SKM-1 treated with dmso at 0.1 percent for 144 hours (cell line): ENCODE measurements around the gene TSGA10.
"Not testable (repeated sequence)": the region's sequence is repeated elsewhere in the genome, so short reads cannot be mapped to it uniquely, and the experiment has no call there.

Experiments
- DNase-seq: peaks from one replicate; lab custom pipeline; 2025; ENCODE audit not compliant: unreplicated experiment; lab: John Stamatoyannopoulos, UW

Gene TSGA10

GRCh38 chr2:99081891-99082290, 72.9 kb downstream of the TSGA10 start:
- no peak for DNase-seq

- DNase-seq = no peak
Measured at GRCh38 chr2:99079226-99079625, 75.5 kb downstream of the TSGA10 start.

GRCh38 chr2:99072551-99072950, 82.2 kb downstream of the TSGA10 start:
- no peak for DNase-seq

- no peak for DNase-seq
Measured at GRCh38 chr2:99067871-99068625, 86.7 kb downstream of the TSGA10 start.

GRCh38 chr2:99066075-99066958, 88.4 kb downstream of the TSGA10 start:
- DNase-seq = peak; percentile 42

- DNase-seq = not testable (repeated sequence)
Measured at GRCh38 chr2:99049187-99049586, 105.6 kb downstream of the TSGA10 start.

- DNase-seq = peak; percentile 24
Measured at GRCh38 chr2:99040736-99041300, 113.9 kb downstream of the TSGA10 start.

GRCh38 chr2:99035920-99036319, 118.8 kb downstream of the TSGA10 start:
- DNase-seq = no peak

GRCh38 chr2:99032786-99033185, 122.0 kb downstream of the TSGA10 start:
- DNase-seq = no peak

- DNase-seq = no peak
Measured at GRCh38 chr2:99032001-99032400, 122.7 kb downstream of the TSGA10 start.

- DNase-seq = no peak
Measured at GRCh38 chr2:99031481-99031880, 123.3 kb downstream of the TSGA10 start.

- DNase-seq = no peak
Measured at GRCh38 chr2:99028558-99028957, 126.2 kb downstream of the TSGA10 start.

- DNase-seq = no peak
Measured at GRCh38 chr2:99027856-99028255, 126.9 kb downstream of the TSGA10 start.

- DNase-seq = no peak
Measured at GRCh38 chr2:99000708-99001107, 154.0 kb downstream of the TSGA10 start.

GRCh38 chr2:98988695-98989094, 166.0 kb downstream of the TSGA10 start:
- DNase-seq = not testable (repeated sequence)

GRCh38 chr2:98985905-98986666, 168.7 kb downstream of the TSGA10 start:
- DNase-seq = peak; percentile 61

- no peak for DNase-seq
Measured at GRCh38 chr2:98975611-98976010, 179.1 kb downstream of the TSGA10 start.

- DNase-seq = no peak
Measured at GRCh38 chr2:98972582-98973167, 182.1 kb downstream of the TSGA10 start.

- DNase-seq = no peak
Measured at GRCh38 chr2:98959810-98960507, 194.8 kb downstream of the TSGA10 start.

GRCh38 chr2:98952966-98953365, 201.8 kb downstream of the TSGA10 start:
- no peak for DNase-seq
